GM12874 (cell line): ENCODE results near the gene TSPAN16.

Experiments
- CTCF ChIP-seq: IDR thresholded peaks from 2 replicates; pipeline ENCODE4 v1.5.1; 2011; ENCODE audit warnings: low read depth, mild to moderate bottlenecking, control low read depth, low read length, moderate library complexity; ENCODE audit not compliant: insufficient read depth

The TSPAN16 gene

DNA sequence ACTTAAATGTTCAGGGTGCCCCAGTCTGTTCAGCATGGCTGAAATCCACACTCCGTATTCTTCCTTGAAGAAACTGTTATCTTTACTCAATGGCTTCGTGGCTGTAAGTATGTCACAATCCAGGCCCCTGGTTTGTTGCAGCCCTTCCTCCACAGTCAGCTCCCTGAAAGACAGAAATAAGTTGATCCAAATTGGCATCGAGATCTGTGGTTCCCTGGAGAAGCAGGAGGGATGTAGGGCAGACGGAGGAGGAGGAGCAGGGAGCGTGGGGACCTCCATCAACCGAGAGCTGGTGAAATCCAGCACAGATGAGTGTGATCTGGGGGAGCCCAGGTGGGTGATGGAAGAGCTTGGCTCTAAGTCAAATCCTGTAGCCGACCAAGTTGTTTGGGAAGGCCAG, 304 bp downstream of the TSPAN16 start:
- TF ChIP-seq CTCF = no peak

- TF ChIP-seq CTCF = no peak
Observed at GRCh38 chr19:11299946-11300810, 4.2 kb downstream of the TSPAN16 start.

- TF ChIP-seq CTCF = no peak
Observed at GRCh38 chr19:11300811-11301120, 4.8 kb downstream of the TSPAN16 start.

DNA sequence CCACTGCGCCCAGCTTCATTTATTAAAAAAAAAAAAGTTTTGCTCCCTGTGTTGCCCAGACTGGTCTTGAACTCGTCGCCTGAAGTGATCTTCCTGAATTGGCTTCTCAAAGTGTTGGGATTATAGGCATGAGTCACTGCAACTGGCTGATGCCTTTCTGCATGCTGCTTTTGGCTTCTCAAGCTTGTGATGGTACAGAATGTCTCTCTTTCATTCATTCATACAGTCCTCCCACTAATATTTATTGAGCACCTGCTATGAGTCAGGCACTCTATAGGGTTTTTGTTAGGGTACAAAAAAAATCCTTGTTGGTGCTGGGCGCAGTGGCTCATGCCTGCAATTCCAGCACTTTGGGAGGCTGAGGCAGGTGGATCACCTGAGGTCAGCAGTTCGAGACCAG, 9.0 kb downstream of the TSPAN16 start:
- TF ChIP-seq CTCF = no peak

DNA sequence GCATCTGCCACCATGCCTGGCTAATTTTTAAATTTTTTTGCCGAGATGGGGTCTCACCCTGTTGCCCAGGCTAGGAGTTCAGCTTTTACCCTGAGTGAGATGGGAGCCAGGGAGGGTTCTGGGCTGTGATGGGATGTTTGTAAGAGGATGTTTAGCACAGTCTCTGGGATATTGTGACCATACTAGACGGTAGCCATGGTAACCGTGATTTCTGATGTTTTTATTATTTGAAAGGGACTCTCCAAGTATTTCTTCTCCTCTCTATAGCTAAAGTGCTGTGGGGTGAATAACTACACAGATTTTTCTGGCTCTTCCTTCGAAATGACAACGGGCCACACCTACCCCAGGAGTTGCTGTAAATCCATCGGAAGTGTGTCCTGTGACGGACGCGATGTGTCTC, 10.4 kb downstream of the TSPAN16 start:
- no peak for TF ChIP-seq CTCF

- TF ChIP-seq CTCF = 0 out of 2 replicates have a peak, but pooled peaks have one; percentile 26
Observed at GRCh38 chr19:11321191-11322126, 25.5 kb downstream of the TSPAN16 start.

DNA sequence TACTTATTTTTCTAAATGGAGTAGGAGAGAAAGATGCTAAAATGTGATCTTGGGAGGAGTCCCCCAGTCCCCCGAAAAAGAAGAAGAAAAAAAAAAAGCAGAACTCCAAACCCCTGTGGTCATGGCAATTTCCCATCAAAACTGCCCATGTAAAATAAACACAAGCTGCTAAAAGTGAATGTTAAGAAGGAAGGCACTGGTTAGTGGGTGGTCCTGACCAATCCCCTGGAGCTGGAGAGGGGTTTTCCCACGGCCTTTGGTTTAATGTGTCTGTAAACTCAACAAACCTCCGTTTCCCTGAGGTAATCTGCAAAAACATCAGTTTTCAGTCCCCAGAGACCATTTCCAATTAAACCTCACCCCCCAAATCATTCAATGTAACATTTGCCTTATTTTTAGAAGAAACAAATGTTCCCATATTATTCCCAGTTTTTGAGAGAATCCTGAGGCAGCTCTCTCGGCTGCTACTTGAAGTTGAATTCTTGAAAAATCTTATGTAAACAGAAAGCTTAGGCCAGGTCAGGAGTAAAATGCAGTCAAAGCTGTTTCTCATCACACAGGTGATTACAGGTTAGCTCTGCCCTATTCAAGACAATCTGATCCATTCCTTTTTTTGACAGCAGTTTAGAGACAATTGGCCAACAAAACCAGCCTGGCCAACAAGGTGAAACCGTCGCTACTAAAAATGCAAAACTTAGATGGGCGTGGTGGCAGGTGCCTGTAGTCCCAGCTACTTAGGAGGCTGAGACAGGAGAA, 26.5 kb downstream of the TSPAN16 start:
- TF ChIP-seq CTCF = no peak
